ENCODE data around the gene SMCO4. TPM values are rescaled to one million over a fixed set of nuclear protein-coding genes. Genes with fewer than 3 reads are reported as not detected.
A peak's percentile ranks its signal among the peaks of the same experiment; 100 is the strongest.

The SMCO4 gene
- total and polyA plus RNA-seq, 2 donors (not counting 1 experiment from before 2014, with no cell fraction given) = 8.2 to 8.6 TPM

DNA sequence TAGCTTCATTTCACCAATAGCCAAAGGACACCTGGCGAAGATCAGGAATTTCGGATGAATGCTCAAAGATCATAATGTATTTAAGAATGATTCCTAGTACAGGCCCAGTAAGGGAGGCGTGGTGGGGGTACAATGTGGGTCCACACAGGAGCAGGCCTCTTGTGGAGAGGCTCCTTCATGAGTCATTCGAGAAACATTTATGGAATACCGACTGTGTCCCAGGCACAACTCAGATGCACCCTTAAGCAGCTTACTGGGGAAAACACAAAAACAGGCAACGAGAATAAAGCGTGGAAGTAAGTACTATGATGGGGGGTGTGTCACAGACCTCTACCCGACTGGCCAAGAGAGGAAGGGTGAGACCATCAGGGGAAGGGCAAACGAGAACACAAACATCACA, 44.5 kb downstream of the SMCO4 start:
- Histone ChIP-seq H3K27me3 (ENCODE audit: control insufficient read depth, insufficient read depth, low read length) (no peaks in the 10 kb centered on the region), H3K4me3 (replicated peaks in 1 of 4; ENCODE audit: control extremely low read depth in 1 of 4, insufficient read depth in 1 of 4, low read depth in 3 of 4, low read length in 4 of 4) (no peak overlapping the region), H3K36me3 (ENCODE audit: control insufficient read depth, insufficient read depth, low read length) (no peaks in the 10 kb centered on the region), H3K27ac (ENCODE audit: insufficient read depth, low read length) (no peak overlapping the region), H3K9ac (ENCODE audit: insufficient read depth, low read length) (no peak overlapping the region), H3K4me2 (ENCODE audit: extremely low read depth, insufficient read depth, low read length) (no peak overlapping the region), H3K9me3 (ENCODE audit: control insufficient read depth, insufficient read depth, low read depth, low read length) (no peaks in the 10 kb centered on the region), H3K79me2 (ENCODE audit: control insufficient read depth, insufficient read depth, low read length) (no peaks in the 10 kb centered on the region), H4K20me1 (ENCODE audit: control insufficient read depth, extremely low read depth, insufficient read depth, low read length) (no peaks in the 10 kb centered on the region), H2AFZ (ENCODE audit: low read length) (no peak overlapping the region), H3K4me1 (ENCODE audit: control insufficient read depth, extremely low read depth, insufficient read depth, low read length) (no peaks in the 10 kb centered on the region)
- no peak for TF ChIP-seq EZH2 (IDR thresholded peaks at IDR 0.05; ENCODE audit: low read length, missing control alignments)
- DNase-seq (ENCODE audit: low read depth in 2 of 2) = peak; percentile 20 to 84

DNA sequence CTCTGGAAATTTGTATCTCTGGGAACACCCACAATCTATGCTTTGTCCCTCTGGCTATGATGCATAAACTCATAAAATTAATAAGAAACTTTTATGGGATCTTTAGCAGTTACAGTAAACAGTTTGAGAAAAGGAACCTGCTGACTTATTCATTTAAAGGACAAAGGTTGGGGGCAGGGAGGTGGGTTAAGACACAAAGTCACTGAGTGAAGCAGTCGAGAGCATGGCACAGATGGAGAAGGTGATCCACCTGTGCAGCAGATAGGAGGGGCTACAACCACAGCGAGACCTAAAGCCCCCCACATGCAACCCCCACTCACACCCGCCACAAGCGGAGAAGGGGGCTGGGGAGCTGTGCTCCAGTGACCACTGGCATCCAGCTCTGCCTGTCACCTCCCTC, 45.0 kb downstream of the SMCO4 start:
- no peak overlapping the region for H3K4me2 ChIP-seq (ENCODE audit: extremely low read depth, insufficient read depth, low read length)
- DNase-seq (ENCODE audit: low read depth in 2 of 2) = no peak

DNA sequence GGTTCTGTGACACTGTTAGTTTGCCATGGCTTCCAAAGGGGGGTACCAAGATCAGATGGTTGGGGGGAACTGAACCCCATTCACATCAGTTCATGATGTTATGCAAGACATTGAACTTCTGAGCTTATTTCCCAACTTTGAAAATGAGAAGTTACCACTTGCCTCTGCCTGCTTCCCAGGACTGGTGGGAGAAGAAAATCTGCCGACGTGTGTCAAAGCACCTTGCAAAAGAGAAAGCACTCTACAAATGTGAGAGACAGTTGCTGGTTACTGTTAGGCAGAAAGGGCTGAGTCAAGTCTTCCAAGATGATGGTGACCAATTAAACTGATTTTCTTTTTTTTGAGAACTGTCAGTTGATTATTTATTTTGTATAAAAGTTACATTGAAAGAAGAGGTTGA, 45.6 kb downstream of the SMCO4 start:
- TF ChIP-seq, protein P1, sequence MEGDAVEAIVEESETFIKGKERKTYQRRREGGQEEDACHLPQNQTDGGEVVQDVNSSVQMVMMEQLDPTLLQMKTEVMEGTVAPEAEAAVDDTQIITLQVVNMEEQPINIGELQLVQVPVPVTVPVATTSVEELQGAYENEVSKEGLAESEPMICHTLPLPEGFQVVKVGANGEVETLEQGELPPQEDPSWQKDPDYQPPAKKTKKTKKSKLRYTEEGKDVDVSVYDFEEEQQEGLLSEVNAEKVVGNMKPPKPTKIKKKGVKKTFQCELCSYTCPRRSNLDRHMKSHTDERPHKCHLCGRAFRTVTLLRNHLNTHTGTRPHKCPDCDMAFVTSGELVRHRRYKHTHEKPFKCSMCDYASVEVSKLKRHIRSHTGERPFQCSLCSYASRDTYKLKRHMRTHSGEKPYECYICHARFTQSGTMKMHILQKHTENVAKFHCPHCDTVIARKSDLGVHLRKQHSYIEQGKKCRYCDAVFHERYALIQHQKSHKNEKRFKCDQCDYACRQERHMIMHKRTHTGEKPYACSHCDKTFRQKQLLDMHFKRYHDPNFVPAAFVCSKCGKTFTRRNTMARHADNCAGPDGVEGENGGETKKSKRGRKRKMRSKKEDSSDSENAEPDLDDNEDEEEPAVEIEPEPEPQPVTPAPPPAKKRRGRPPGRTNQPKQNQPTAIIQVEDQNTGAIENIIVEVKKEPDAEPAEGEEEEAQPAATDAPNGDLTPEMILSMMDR (conservative IDR thresholded peaks at IDR 0.05 in 1 of 2, IDR thresholded peaks at IDR 0.05 in 1 of 2; ENCODE audit: low read depth in 1 of 2, low read length in 2 of 2) = no peak
- TF ChIP-seq EZH2 (IDR thresholded peaks at IDR 0.05; ENCODE audit: low read length, missing control alignments) = no peak
- H3K4me3 ChIP-seq (replicated peaks in 1 of 4; ENCODE audit: control extremely low read depth in 1 of 4, insufficient read depth in 1 of 4, low read depth in 3 of 4, low read length in 4 of 4) = no peak overlapping the region
- H3K27me3 ChIP-seq (ENCODE audit: control insufficient read depth, insufficient read depth, low read length) = no peaks in the 10 kb centered on the region
- no peaks in the 10 kb centered on the region for H3K36me3 ChIP-seq (ENCODE audit: control insufficient read depth, insufficient read depth, low read length)
- H4K20me1 ChIP-seq (ENCODE audit: control insufficient read depth, extremely low read depth, insufficient read depth, low read length) = no peaks in the 10 kb centered on the region
- H3K4me2 ChIP-seq (ENCODE audit: extremely low read depth, insufficient read depth, low read length) = no peak overlapping the region
- H3K4me1 ChIP-seq (ENCODE audit: control insufficient read depth, extremely low read depth, insufficient read depth, low read length) = no peaks in the 10 kb centered on the region
- no peak overlapping the region for H3K9ac ChIP-seq (ENCODE audit: insufficient read depth, low read length)
- no peak overlapping the region for H2AFZ ChIP-seq (ENCODE audit: low read length)
- no peak for DNase-seq (ENCODE audit: low read depth in 2 of 2)
- no peaks in the 10 kb centered on the region for H3K9me3 ChIP-seq (ENCODE audit: control insufficient read depth, insufficient read depth, low read depth, low read length)
- H3K27ac ChIP-seq (ENCODE audit: insufficient read depth, low read length) = no peak overlapping the region
- no peaks in the 10 kb centered on the region for H3K79me2 ChIP-seq (ENCODE audit: control insufficient read depth, insufficient read depth, low read length)

More for the DNA sequence above, 45.0 kb downstream of the SMCO4 start:
- Histone ChIP-seq H2AFZ (ENCODE audit: low read length) (no peak overlapping the region), H3K79me2 (ENCODE audit: control insufficient read depth, insufficient read depth, low read length) (no peaks in the 10 kb centered on the region), H3K36me3 (ENCODE audit: control insufficient read depth, insufficient read depth, low read length) (no peaks in the 10 kb centered on the region), H3K4me1 (ENCODE audit: control insufficient read depth, extremely low read depth, insufficient read depth, low read length) (no peaks in the 10 kb centered on the region), H3K4me3 (replicated peaks in 1 of 4; ENCODE audit: control extremely low read depth in 1 of 4, insufficient read depth in 1 of 4, low read depth in 3 of 4, low read length in 4 of 4) (no peak overlapping the region), H3K9ac (ENCODE audit: insufficient read depth, low read length) (no peak overlapping the region), H3K27me3 (ENCODE audit: control insufficient read depth, insufficient read depth, low read length) (no peaks in the 10 kb centered on the region), H3K27ac (ENCODE audit: insufficient read depth, low read length) (no peak overlapping the region), H4K20me1 (ENCODE audit: control insufficient read depth, extremely low read depth, insufficient read depth, low read length) (no peaks in the 10 kb centered on the region), H3K9me3 (ENCODE audit: control insufficient read depth, insufficient read depth, low read depth, low read length) (no peaks in the 10 kb centered on the region)
- TF ChIP-seq, protein P1 (conservative IDR thresholded peaks at IDR 0.05 in 1 of 2, IDR thresholded peaks at IDR 0.05 in 1 of 2; ENCODE audit: low read depth in 1 of 2, low read length in 2 of 2) = no peak
- TF ChIP-seq EZH2 (IDR thresholded peaks at IDR 0.05; ENCODE audit: low read length, missing control alignments) = no peak
